Endothelial cell of umbilical vein (primary cell): ENCODE measurements around the gene TUBB8B.
"Not testable (repeated sequence)": the region's sequence is repeated elsewhere in the genome, so short reads cannot be mapped to it uniquely, and the experiment has no call there.

Experiments
- CTCF ChIP-seq, 2 donors: IDR thresholded peaks; 1 replicate in 1 of 2; 2 replicates in 1 of 2; pipeline ENCODE4 v1.5.1; 2011; ENCODE audit warnings: low read length in 2 of 2, mild to moderate bottlenecking in 2 of 2, moderate library complexity in 2 of 2, control low read depth in 1 of 2, inconsistent platforms in 1 of 2, low read depth in 1 of 2; ENCODE audit not compliant: insufficient read depth in 1 of 2; ENCODE audit errors: extremely low read depth in 1 of 2
- EZH2 ChIP-seq: IDR thresholded peaks from 2 replicates; pipeline ENCODE4 v1.6.1; 2012; ENCODE audit warnings: borderline replicate concordance, low read depth, mild to moderate bottlenecking, moderate library complexity, low read length, inconsistent platforms; ENCODE audit not compliant: severe bottlenecking
- GATA2 ChIP-seq: IDR thresholded peaks from 2 replicates; pipeline ENCODE4 v1.7.0; 2011; ENCODE audit warnings: low read depth, mild to moderate bottlenecking, moderate library complexity, mixed read lengths, low read length; ENCODE audit not compliant: insufficient read length, insufficient read depth
- POLR2A ChIP-seq: IDR thresholded peaks from 2 replicates; pipeline ENCODE4 v1.6.1; 2012; ENCODE audit warnings: low read depth, mild to moderate bottlenecking, control low read depth, low read length
- POLR2AphosphoS5 ChIP-seq: IDR thresholded peaks from 2 replicates; pipeline ENCODE4 v1.6.1; 2012; ENCODE audit warnings: low read depth, mild to moderate bottlenecking, control low read depth, low read length, moderate library complexity; ENCODE audit not compliant: insufficient read depth

- TF ChIP-seq POLR2A; CTCF (IDR thresholded peaks at IDR 0.05; ENCODE audit: extremely low read depth in 1 of 2, insufficient read depth in 1 of 2, low read depth in 1 of 2, low read length in 2 of 2); POLR2AphosphoS5; EZH2; GATA2: not testable (repeated sequence)
Measured at GRCh38 chr18:9937-10336, 39.5 kb downstream of the TUBB8B start.
